NCI-H2081 treated with DMSO at 0.1 percent for 48 hours (cell line): Measurements from ENCODE around the gene NCKAP5.

ENCODE experiments used
- DNase-seq: peaks from one replicate; lab custom pipeline; 2025; lab: John Stamatoyannopoulos, UW

The NCKAP5 gene

GRCh38 chr2:133458280-133458679 is 110.0 kb downstream of the NCKAP5 start:
- DNase-seq, result no peak

- DNase-seq, result no peak
These were observed 110.4 kb downstream of the NCKAP5 start for GRCh38 chr2:133457861-133458260.

GRCh38 chr2:133456971-133457370 is 111.3 kb downstream of the NCKAP5 start:
- DNase-seq, result no peak

DNA sequence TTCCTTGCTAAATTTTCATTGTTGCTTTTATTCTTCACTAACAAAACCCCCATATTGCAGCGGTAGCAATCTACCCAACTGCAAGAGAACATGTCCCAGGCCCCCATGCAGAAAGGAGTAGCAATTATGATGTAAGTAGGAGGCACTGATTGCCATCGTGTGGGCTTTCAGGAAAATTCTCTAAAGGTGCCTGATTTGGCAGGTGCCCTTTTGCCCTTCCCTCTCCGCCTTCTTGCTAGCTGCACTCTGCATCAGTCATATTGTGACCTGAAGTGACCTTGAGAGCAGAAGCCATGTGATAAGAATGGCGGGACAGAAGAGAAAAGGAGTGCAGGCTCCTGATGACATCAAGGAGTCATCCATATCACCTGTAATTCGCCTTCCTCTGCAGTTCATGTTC is 112.1 kb downstream of the NCKAP5 start:
- no peak for DNase-seq

GRCh38 chr2:133453032-133453431 is 115.2 kb downstream of the NCKAP5 start:
- no peak for DNase-seq

DNA sequence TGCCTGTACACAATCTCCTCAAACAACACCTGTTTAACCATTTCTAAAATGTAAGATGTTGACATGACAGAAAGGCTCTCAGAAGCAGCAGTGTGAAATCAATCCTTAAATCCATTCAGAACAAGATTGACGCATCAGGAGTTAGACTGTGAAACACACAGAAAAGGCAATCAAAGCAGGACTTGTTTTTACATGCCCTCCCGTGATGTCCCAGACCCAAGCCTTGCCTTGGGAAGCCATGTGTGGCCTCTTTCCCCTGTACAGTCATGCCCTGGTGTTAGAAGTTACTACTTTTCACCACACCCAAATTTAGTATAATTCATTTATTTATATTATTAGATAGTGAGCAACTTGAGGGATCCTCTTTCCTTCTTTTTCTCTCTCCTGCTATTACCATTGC is 115.7 kb downstream of the NCKAP5 start:
- no peak for DNase-seq

- DNase-seq, result no peak
These were observed 116.1 kb downstream of the NCKAP5 start for GRCh38 chr2:133452146-133452545.

GRCh38 chr2:133448195-133448594 is 120.1 kb downstream of the NCKAP5 start:
- no peak for DNase-seq

GRCh38 chr2:133447303-133447702 is 121.0 kb downstream of the NCKAP5 start:
- no peak for DNase-seq

DNA sequence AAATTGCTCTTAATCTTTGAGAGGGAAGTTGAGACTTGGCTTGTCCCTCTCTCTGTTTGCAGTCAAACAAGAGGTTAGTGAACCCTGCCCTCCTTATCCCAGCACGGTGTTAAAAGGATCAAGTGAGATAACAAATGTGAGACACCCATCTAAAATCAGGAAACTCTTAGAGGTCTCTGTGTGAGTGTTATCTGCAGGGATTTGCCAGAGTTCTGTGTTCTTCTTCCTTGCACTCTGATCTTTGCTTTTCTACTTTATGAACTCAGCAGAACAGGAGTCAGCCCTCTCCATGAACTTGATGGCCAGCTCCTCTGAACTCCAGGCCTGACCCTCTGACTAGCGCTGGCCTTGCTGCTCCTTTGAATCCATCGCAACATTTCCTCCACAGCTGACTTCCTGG is 123.8 kb downstream of the NCKAP5 start:
- DNase-seq, result no peak

GRCh38 chr2:133442393-133442792 is 125.9 kb downstream of the NCKAP5 start:
- DNase-seq, result no peak

DNA sequence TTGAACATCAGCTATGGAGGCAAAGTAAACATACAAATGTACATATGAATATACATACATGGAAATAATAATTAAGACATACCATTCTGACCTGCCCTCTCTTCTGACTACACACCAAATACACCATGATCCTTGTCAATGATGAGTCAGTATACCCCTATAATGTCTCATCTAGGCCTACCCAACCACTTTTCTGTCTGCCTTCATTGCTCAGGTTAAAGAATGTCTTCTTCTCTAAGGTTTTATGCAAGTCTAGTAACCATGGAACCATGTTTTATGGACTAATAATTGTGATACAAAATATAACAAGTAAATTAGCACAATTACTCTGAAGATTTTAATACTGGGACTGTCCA is 128.7 kb downstream of the NCKAP5 start:
- no peak for DNase-seq

GRCh38 chr2:133438848-133439564 is 129.3 kb downstream of the NCKAP5 start:
- DNase-seq, result no peak

DNA sequence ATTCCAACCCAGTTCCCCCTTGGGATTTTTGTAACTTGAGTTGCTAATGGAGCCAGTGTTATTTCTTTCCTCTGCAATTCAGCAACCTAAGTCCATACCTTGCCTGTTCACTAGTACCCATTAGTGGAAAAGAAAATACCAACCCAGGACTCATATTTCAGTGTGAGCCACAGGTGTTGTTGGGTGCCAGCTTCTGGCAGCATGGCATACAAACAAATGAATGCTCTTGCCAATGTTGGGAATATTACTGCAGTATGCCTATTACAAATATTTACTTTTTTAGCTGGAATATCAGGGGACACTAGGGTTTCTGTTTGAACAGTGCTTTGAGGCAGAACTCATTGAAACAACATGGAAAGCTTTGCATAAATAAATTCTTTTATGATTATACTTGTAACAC is 130.2 kb downstream of the NCKAP5 start:
- peak; percentile 20 for DNase-seq

DNA sequence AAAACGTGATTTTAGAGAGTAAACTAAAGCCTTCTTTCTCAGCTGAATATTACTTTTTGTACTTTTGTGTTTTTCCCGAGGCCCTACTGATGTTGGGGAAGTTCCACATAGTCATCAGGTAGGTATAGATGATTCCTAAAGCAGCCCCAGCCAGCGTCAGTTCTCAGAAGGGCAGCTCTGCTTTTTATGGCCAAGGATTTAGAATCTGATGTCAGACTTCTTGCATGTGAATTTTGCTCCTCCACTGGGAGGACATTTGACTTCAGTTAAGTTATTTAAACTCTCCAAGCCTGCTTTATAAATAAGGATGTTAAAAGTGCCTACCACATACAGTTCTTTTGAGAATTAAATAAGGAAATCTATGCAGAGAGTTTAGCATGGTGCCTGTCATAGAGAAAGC is 130.8 kb downstream of the NCKAP5 start:
- no peak for DNase-seq

- no peak for DNase-seq
These were observed 133.1 kb downstream of the NCKAP5 start for GRCh38 chr2:133434959-133435668.

DNA sequence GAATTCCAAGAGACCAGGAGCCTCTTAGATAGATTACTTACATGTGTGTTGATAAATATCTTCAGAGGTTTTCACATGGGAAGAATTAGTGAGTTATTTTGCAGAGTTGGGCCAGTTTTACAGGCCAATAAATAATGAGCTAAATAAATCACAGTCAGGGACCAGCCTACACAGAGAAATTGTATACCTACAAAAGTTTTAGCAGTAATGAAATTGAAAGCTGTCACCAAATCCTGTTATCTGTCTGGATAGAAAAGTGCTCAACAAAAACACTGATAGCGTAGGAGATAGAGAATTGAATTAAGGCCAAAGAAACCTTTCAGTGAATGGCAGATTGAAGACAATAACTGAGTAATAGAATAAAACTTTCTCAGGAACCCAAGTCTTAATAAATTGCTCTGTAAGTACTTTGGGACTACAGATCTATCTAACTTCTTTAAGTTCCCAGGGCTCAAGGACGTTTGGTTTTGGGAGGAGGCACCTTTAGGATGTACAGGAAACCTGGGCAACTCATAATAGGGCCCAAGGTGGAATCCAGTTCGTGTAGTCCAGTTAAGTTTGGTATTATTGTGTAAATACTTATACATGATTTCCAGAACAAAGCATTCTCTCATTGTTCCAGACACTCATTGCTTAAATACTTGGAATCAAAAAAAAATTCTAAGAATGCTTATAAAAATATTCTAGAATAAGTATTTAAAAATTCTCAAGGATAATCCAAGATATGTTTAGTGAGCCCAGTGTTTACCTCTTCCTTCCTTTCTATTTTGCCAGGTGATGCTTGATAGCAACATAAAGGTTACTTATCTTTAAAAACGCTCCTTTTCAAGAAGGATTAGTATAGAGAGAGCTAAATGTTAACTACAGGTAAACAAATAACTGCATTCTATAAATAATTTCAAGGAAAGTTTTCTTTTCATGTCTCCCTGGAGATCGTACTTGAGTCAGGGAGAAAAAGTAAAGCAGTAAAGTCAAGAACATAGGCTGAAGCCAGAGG is 134.5 kb downstream of the NCKAP5 start:
- no peak for DNase-seq

GRCh38 chr2:133432778-133433177 is 135.5 kb downstream of the NCKAP5 start:
- DNase-seq, result no peak

GRCh38 chr2:133431289-133431688 is 137.0 kb downstream of the NCKAP5 start:
- no peak for DNase-seq

- DNase-seq, result no peak
These were observed 141.5 kb downstream of the NCKAP5 start for GRCh38 chr2:133426791-133427190.

- no peak for DNase-seq
These were observed 142.7 kb downstream of the NCKAP5 start for GRCh38 chr2:133425612-133426011.

DNA sequence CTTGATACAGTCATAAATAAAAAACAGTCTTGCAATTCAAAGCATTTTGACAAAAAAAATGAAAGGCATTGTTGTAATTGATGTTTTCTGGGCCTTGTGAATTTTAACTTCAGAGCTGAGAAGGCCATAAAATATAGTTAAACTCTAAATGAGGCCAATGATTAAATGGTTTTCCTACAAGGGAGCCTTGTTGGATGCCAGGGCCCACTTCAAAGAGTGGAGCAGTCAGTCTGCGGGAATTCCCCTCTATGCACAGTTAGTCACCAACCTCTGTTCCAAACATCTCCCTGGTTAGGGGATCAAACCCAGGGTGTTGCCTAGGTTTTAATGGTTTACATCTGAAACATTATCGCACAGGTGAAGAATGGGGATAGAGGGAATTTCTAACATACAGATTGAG is 143.4 kb downstream of the NCKAP5 start:
- DNase-seq, result no peak

DNA sequence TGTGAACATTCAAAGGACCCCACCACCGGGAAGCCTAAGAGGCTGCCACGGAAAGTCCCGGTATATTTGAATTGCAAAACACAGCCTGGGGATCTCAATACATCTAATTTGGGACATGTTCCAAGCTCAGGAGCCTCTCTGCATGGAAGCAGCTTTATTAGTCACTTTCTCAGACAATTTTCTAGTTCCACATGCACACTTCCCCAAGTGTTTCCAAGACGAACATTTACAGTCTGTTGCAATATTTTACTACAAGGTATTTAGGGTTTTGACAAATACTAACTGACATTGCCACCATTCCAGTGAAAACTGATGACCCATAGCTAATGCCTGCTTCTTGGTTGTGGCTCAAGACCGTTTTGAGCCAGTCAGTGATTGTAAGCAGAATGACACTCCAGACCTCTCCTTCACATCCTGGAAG is 145.3 kb downstream of the NCKAP5 start:
- DNase-seq, result no peak
